HG02943 (cell line): Measurements from ENCODE around the gene SOX21.

Experiments
- ATAC-seq: cut with Tn5 transposase; IDR thresholded peaks from one replicate; pipeline ENCODE4 v1.9.1; 2021; ENCODE audit warnings: mild to moderate bottlenecking, low read depth, moderate library complexity; ENCODE audit not compliant: unreplicated experiment

Gene SOX21

GRCh38 chr13:94682229-94682628 is 30.1 kb downstream of the SOX21 start:
- no peak for ATAC-seq

DNA sequence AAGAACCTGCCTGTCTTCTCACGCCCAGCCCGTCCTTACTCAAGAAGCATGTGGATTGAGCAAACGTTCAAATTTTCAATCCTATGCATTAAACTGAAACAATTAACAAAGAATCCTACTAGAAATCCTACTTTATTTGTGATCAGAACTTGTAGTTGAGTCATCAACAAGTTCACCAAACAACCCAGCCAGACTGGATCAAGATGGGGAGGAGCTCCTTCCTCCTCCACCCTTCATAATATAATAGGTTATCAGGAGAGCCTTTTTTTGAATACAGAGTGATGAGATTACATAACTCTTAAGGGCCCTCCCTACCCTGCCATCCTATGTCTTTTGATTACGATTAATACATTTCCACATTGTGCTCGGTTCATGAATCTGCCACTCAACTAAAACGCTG is 32.7 kb downstream of the SOX21 start:
- no peak for ATAC-seq

- no peak for ATAC-seq
Measured at GRCh38 chr13:94678845-94679244, 33.5 kb downstream of the SOX21 start.

GRCh38 chr13:94677799-94678198 is 34.5 kb downstream of the SOX21 start:
- ATAC-seq, result no peak

DNA sequence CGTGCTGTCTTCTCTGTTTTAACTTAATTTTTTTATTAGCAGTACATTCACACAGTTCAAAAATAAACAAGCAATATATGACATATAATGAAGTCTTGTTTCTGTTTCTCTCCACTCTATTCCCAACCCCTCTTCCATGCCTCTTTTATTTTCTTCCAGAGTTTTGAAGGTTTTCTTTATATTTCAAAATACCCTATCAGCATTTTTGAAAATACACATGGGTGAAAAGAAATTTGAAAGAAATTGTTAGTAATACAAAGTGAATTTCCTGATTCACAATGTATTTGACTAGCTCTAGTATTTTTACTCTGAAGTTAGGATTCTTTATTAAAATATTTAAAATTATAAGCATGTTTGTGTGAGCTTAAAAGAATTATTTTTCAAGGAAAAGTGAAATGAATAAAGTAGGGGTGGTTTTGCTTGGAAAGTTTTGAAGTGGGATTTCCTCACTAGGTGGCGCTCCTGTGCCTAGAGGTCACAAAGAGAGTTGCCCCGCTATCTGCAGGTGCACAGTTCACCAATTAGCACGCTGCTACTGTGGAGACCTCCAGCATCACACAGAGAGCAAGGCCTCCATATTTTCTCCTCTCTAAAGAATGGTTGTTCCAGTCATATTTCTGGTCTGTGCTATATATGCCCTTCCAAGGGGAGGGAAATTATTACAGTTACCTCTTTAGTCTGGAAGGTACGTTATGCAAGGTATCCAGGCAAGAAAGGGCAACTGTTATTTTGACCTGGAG is 37.6 kb downstream of the SOX21 start:
- no peak for ATAC-seq

- ATAC-seq, result no peak
Measured at GRCh38 chr13:94673851-94674250, 38.5 kb downstream of the SOX21 start.

- ATAC-seq, result no peak
Measured at GRCh38 chr13:94672400-94672799, 39.9 kb downstream of the SOX21 start.

DNA sequence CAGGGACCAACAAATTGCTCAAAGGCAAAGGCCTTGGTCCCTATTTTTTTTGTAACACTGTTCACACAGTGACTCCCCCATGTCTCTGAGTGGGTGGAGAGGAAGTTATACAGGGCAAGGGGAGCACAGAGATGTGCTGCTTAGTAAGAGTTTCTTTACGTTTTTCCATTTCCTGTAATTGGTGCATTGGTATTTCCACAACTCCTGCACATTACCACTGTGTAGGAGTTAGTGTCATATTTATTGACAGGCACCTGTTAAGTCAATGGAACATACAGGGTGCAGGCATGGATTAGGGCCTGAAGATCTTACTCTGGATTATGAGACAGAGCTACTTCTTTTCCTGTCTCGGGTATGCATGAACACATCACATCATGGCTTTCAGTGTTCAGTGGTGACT is 45.2 kb downstream of the SOX21 start:
- ATAC-seq, result no peak

DNA sequence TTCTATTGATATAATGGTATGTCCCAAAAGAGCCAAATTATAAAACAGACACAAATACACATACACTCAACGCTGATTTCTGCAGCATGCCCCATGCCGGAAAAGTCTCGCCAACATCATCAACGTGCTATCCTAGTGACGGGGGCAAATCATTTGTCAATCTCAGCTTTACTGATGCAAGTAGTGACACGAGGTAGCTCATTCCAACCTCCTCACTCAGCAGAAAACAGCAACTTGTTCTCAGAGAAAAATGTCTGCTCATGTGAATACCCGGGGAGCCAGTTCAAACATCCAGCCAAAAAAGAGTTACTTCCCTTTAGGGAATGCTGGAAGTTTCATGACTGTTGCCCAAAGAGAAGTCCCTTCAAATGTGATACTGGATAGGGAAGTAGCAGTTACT is 46.3 kb downstream of the SOX21 start:
- no peak for ATAC-seq

GRCh38 chr13:94664889-94665288 is 47.5 kb downstream of the SOX21 start:
- no peak for ATAC-seq

DNA sequence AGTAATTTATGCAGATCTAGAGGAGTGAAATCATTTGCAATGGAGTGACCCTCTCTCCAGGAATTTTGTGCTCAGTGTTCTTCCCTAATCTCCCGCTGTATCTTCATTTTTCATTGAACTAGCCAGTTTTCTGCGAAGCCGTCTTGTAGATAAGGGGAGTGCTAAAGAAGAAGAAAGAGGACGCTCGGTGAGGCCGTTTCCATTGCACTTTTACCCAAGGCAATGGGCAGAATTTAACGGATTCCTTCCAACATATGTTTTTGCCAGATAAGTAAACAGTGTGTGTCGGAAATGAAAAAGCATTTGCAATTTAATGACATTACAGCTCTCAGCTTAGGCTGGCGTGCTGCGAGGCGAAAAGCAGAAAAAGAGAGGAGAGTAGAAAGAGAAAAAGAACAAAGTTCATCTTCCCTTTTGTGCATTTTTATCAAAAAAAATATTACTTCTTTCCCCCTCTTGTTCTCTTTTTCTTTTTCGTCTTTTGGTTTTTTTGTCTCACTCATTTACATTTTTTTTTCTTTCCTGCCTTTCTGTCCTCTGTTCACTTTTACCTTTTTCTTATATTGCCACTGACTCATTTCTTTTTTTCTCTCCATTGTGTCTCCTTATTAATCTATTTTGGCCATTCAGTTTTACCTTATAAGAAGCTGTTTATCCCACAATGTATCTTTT is 49.9 kb downstream of the SOX21 start:
- ATAC-seq, result no peak

DNA sequence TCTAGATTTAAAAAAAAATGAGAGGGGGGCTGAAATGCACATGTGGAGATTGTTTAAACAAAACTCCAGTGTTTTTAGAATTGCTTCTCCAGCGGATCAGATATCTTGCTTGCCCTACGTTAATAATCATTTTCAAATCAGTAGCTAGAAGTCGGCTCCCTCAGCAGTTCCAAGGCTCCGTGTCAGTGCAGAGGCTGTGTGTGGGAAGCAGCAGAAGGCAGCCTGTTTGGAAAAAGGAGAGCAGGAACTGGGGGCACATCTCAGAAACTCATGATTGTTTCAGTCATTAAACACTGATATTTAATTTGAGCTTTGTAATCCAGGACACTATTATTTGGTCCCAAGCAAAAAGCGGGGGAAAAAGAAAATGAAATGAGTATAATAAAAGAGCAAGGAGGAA is 50.9 kb downstream of the SOX21 start:
- ATAC-seq, result no peak

DNA sequence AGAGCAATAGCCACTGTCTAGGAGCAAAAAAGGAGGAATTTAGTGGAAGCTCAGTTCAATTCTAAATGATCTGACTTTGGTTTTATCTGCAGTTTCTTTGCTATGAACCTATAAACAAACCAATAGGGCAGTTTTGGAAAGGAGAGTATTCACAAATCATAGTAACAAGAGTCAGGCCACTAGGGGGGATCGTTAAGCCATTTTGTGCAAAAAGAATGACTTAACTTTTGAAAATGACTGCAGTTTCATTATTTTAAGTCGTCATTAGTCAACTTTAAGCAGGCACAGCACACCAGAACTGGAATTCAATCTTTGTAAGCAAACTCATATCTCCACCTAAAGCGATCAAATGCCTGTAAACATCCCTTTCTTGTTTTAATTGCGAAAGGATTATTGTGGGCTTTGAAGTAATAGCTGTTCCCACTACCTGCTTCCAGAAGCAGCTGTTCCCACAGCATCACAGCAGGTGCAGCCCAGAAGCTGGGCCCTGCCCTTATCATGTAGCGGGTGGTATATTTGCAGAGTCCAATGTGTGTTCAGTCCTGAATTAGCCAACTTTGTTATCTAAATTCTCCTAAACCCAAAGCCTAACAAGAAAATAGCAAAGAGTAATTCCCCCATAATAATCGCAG is 51.5 kb downstream of the SOX21 start:
- ATAC-seq, result no peak
